Measurements from ENCODE around the gene EMC6.

DNA sequence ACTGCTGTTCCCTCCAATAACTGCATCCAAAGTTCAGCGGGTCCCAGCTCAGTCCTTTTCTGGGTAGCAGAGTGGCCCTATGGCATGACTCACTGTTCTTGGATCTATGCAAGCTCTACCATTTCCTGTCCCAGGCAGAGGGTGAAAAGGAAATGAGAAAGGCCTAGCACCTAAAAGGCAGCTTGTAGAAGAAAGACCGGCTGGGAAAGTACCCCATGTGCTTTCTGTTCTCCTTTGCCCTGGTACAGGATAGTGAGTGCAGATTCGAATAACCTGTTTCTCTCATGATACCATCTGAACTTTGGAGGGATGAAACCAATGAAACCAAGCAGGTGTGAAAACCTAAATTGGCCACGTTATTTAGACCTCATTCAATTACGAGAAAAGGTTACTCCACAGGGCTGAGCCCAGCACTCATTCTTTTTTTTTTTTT is 42.4 kb downstream of the EMC6 start:
- TF ChIP-seq YY1 (IDR thresholded peaks at IDR 0.05; ENCODE audit: insufficient read depth, insufficient read length) (no peak), ZNF274 (IDR thresholded peaks at IDR 0.05; ENCODE audit: low read depth, low read length) (no peak), SUZ12 (IDR thresholded peaks at IDR 0.05; ENCODE audit: extremely low read depth, insufficient read depth, insufficient read length) (no peak)

Measured in NT2/D1 (cell line).